ENCODE data around the gene THAP3.

THAP3 gene

GRCh38 chr1:6614929-6615785 lies 9.5 kb upstream of the THAP3 start:
- peaks cover 31% of the 10 kb centered on the region for H3K79me2 ChIP-seq (ENCODE audit: control insufficient read depth, insufficient read depth, low read length)
- H3K23ac ChIP-seq (ENCODE audit: low read length) = peak overlapping the region; percentile 66
- peak overlapping the region; percentile 39 for H3K4me2 ChIP-seq (ENCODE audit: low read length)
- H3K4ac ChIP-seq (ENCODE audit: low read depth, low read length) = peak overlapping the region; percentile 91
- H3K4me3 ChIP-seq (ENCODE audit: low read length) = peak overlapping the region; percentile 58
- H2BK15ac ChIP-seq (replicated peaks; ENCODE audit: low read depth) = no peak overlapping the region
- H4K8ac ChIP-seq (ENCODE audit: low read depth, low read length) = no peak overlapping the region
- H3K27me3 ChIP-seq (ENCODE audit: insufficient read depth, low read length, poor library complexity) = no peaks in the 10 kb centered on the region
- H2AK5ac ChIP-seq (ENCODE audit: low read length) = no peak overlapping the region
- H3K79me1 ChIP-seq (ENCODE audit: low read length) = peaks cover 10% of the 10 kb centered on the region
- H2BK5ac ChIP-seq (ENCODE audit: low read length) = no peak overlapping the region
- peak overlapping the region; percentile 98 for H3K18ac ChIP-seq (ENCODE audit: low read length)
- DNase-seq = peak; percentile 18
- H3K36me3 ChIP-seq (ENCODE audit: control insufficient read depth, insufficient read depth, low read length) = peaks cover 8% of the 10 kb centered on the region
- H3K9ac ChIP-seq (ENCODE audit: low read length) = peak overlapping the region; percentile 80
- H4K5ac ChIP-seq (ENCODE audit: low read length) = no peak overlapping the region
- no peak overlapping the region for H3K27ac ChIP-seq (ENCODE audit: low read depth, low read length)
- peak overlapping the region; percentile 34 for H2BK120ac ChIP-seq (ENCODE audit: low read depth, low read length)
- WGBS (ENCODE audit: extremely low coverage, insufficient coverage, low lambda C conversion rate) = no CpG with 5 or more reads among the region's 82 CpGs
- no peaks in the 10 kb centered on the region for H3K4me1 ChIP-seq (ENCODE audit: control insufficient read depth, low read depth, low read length)
- peak overlapping the region; percentile 81 for H3K56ac ChIP-seq (ENCODE audit: low read length)

- Histone ChIP-seq H2BK15ac (replicated peaks; ENCODE audit: low read depth) (no peak overlapping the region), H3K27me3 (ENCODE audit: insufficient read depth, low read length, poor library complexity) (no peaks in the 10 kb centered on the region), H3K4me3 (ENCODE audit: low read length) (no peak overlapping the region), H3K79me2 (ENCODE audit: control insufficient read depth, insufficient read depth, low read length) (peaks cover 33% of the 10 kb centered on the region), H2AK5ac (ENCODE audit: low read length) (no peak overlapping the region), H3K27ac (ENCODE audit: low read depth, low read length) (no peak overlapping the region), H3K4me1 (ENCODE audit: control insufficient read depth, low read depth, low read length) (no peaks in the 10 kb centered on the region), H3K79me1 (ENCODE audit: low read length) (peaks cover 17% of the 10 kb centered on the region), H3K56ac (ENCODE audit: low read length) (no peak overlapping the region), H3K4ac (ENCODE audit: low read depth, low read length) (no peak overlapping the region), H2BK5ac (ENCODE audit: low read length) (no peak overlapping the region), H3K23ac (ENCODE audit: low read length) (no peak overlapping the region), H4K5ac (ENCODE audit: low read length) (no peak overlapping the region), H3K18ac (ENCODE audit: low read length) (no peak overlapping the region), H2BK120ac (ENCODE audit: low read depth, low read length) (no peak overlapping the region), H3K4me2 (ENCODE audit: low read length) (no peak overlapping the region), H3K9ac (ENCODE audit: low read length) (no peak overlapping the region), H3K36me3 (ENCODE audit: control insufficient read depth, insufficient read depth, low read length) (peaks cover 15% of the 10 kb centered on the region), H4K8ac (ENCODE audit: low read depth, low read length) (no peak overlapping the region)
- no peak for DNase-seq
- WGBS (ENCODE audit: extremely low coverage, insufficient coverage, low lambda C conversion rate) = no CpG with 5 or more reads among the region's 4 CpGs
Measured at GRCh38 chr1:6619045-6619444, 5.6 kb upstream of the THAP3 start.

GRCh38 chr1:6621429-6622391 lies 3.0 kb upstream of the THAP3 start:
- no peak overlapping the region for H3K27ac ChIP-seq (ENCODE audit: low read depth, low read length)
- H3K27me3 ChIP-seq (ENCODE audit: insufficient read depth, low read length, poor library complexity) = no peaks in the 10 kb centered on the region
- H2BK15ac ChIP-seq (replicated peaks; ENCODE audit: low read depth) = no peak overlapping the region
- no peak overlapping the region for H4K5ac ChIP-seq (ENCODE audit: low read length)
- no peak overlapping the region for H3K23ac ChIP-seq (ENCODE audit: low read length)
- H3K56ac ChIP-seq (ENCODE audit: low read length) = no peak overlapping the region
- no CpG with 5 or more reads among the region's 41 CpGs for WGBS (ENCODE audit: extremely low coverage, insufficient coverage, low lambda C conversion rate)
- peaks cover 18% of the 10 kb centered on the region for H3K79me1 ChIP-seq (ENCODE audit: low read length)
- peaks cover 20% of the 10 kb centered on the region for H3K79me2 ChIP-seq (ENCODE audit: control insufficient read depth, insufficient read depth, low read length)
- no peak overlapping the region for H2BK5ac ChIP-seq (ENCODE audit: low read length)
- H3K4me3 ChIP-seq (ENCODE audit: low read length) = no peak overlapping the region
- no peak overlapping the region for H2BK120ac ChIP-seq (ENCODE audit: low read depth, low read length)
- H3K9ac ChIP-seq (ENCODE audit: low read length) = no peak overlapping the region
- H3K18ac ChIP-seq (ENCODE audit: low read length) = no peak overlapping the region
- no peak for DNase-seq
- no peak overlapping the region for H2AK5ac ChIP-seq (ENCODE audit: low read length)
- H3K4me1 ChIP-seq (ENCODE audit: control insufficient read depth, low read depth, low read length) = no peaks in the 10 kb centered on the region
- no peak overlapping the region for H3K4ac ChIP-seq (ENCODE audit: low read depth, low read length)
- peaks cover 15% of the 10 kb centered on the region for H3K36me3 ChIP-seq (ENCODE audit: control insufficient read depth, insufficient read depth, low read length)
- H3K4me2 ChIP-seq (ENCODE audit: low read length) = no peak overlapping the region
- no peak overlapping the region for H4K8ac ChIP-seq (ENCODE audit: low read depth, low read length)

- H4K8ac ChIP-seq (ENCODE audit: low read depth, low read length) = no peak overlapping the region
- H2BK120ac ChIP-seq (ENCODE audit: low read depth, low read length) = no peak overlapping the region
- WGBS (ENCODE audit: extremely low coverage, insufficient coverage, low lambda C conversion rate) = no CpG with 5 or more reads among the region's 10 CpGs
- H3K79me1 ChIP-seq (ENCODE audit: low read length) = peaks cover 20% of the 10 kb centered on the region
- H3K4me3 ChIP-seq (ENCODE audit: low read length) = no peak overlapping the region
- no peak overlapping the region for H2BK5ac ChIP-seq (ENCODE audit: low read length)
- no peak overlapping the region for H3K9ac ChIP-seq (ENCODE audit: low read length)
- no peak overlapping the region for H4K5ac ChIP-seq (ENCODE audit: low read length)
- H2BK15ac ChIP-seq (replicated peaks; ENCODE audit: low read depth) = no peak overlapping the region
- H3K4me1 ChIP-seq (ENCODE audit: control insufficient read depth, low read depth, low read length) = no peaks in the 10 kb centered on the region
- no peak overlapping the region for H3K56ac ChIP-seq (ENCODE audit: low read length)
- no peak overlapping the region for H3K23ac ChIP-seq (ENCODE audit: low read length)
- no peak for DNase-seq
- peaks cover 12% of the 10 kb centered on the region for H3K79me2 ChIP-seq (ENCODE audit: control insufficient read depth, insufficient read depth, low read length)
- no peak overlapping the region for H3K18ac ChIP-seq (ENCODE audit: low read length)
- no peaks in the 10 kb centered on the region for H3K27me3 ChIP-seq (ENCODE audit: insufficient read depth, low read length, poor library complexity)
- no peak overlapping the region for H3K4ac ChIP-seq (ENCODE audit: low read depth, low read length)
- no peak overlapping the region for H3K27ac ChIP-seq (ENCODE audit: low read depth, low read length)
- no peak overlapping the region for H2AK5ac ChIP-seq (ENCODE audit: low read length)
- H3K36me3 ChIP-seq (ENCODE audit: control insufficient read depth, insufficient read depth, low read length) = peaks cover 15% of the 10 kb centered on the region
- H3K4me2 ChIP-seq (ENCODE audit: low read length) = no peak overlapping the region
Measured at GRCh38 chr1:6622396-6623152, 2.1 kb upstream of the THAP3 start.

GRCh38 chr1:6623269-6623965 lies 1.3 kb upstream of the THAP3 start:
- Histone ChIP-seq H2BK5ac (ENCODE audit: low read length) (no peak overlapping the region), H3K23ac (ENCODE audit: low read length) (no peak overlapping the region), H4K5ac (ENCODE audit: low read length) (no peak overlapping the region), H3K36me3 (ENCODE audit: control insufficient read depth, insufficient read depth, low read length) (peaks cover 12% of the 10 kb centered on the region), H3K27me3 (ENCODE audit: insufficient read depth, low read length, poor library complexity) (no peaks in the 10 kb centered on the region), H3K79me1 (ENCODE audit: low read length) (peaks cover 20% of the 10 kb centered on the region), H3K27ac (ENCODE audit: low read depth, low read length) (no peak overlapping the region), H3K4ac (ENCODE audit: low read depth, low read length) (no peak overlapping the region), H4K8ac (ENCODE audit: low read depth, low read length) (no peak overlapping the region), H2BK15ac (replicated peaks; ENCODE audit: low read depth) (no peak overlapping the region), H3K9ac (ENCODE audit: low read length) (no peak overlapping the region), H2BK120ac (ENCODE audit: low read depth, low read length) (no peak overlapping the region), H3K4me3 (ENCODE audit: low read length) (no peak overlapping the region), H3K4me1 (ENCODE audit: control insufficient read depth, low read depth, low read length) (no peaks in the 10 kb centered on the region), H3K79me2 (ENCODE audit: control insufficient read depth, insufficient read depth, low read length) (peaks cover 5% of the 10 kb centered on the region), H2AK5ac (ENCODE audit: low read length) (no peak overlapping the region), H3K18ac (ENCODE audit: low read length) (no peak overlapping the region), H3K56ac (ENCODE audit: low read length) (no peak overlapping the region), H3K4me2 (ENCODE audit: low read length) (no peak overlapping the region)
- WGBS (ENCODE audit: extremely low coverage, insufficient coverage, low lambda C conversion rate) = no CpG with 5 or more reads among the region's 14 CpGs
- no peak for DNase-seq
